Muscle of leg (tissue), 11 donors: ENCODE data around the gene IL12A. TPM values are rescaled to one million over a fixed set of nuclear protein-coding genes. Genes with fewer than 3 reads are reported as not detected.

Source experiments
- DNase-seq: peaks from one replicate; pipeline ENCODE4 v3.0.0; 2013
- H3K27ac ChIP-seq: one replicate; pipeline ENCODE4 v1.5.1; 2013; ENCODE audit warnings: mild to moderate bottlenecking, low read length, control low read depth
- H3K27me3 ChIP-seq: one replicate; pipeline ENCODE4 v1.6.1; 2013; ENCODE audit warnings: low read length; ENCODE audit not compliant: control insufficient read depth, insufficient read depth
- H3K36me3 ChIP-seq: one replicate; pipeline ENCODE4 v1.6.1; 2013; ENCODE audit warnings: low read length; ENCODE audit not compliant: control insufficient read depth, insufficient read depth
- H3K4me1 ChIP-seq: one replicate; pipeline ENCODE4 v1.6.1; 2013; ENCODE audit warnings: low read length; ENCODE audit not compliant: control insufficient read depth, insufficient read depth
- H3K4me3 ChIP-seq: one replicate; pipeline ENCODE4 v1.5.1; 2013; ENCODE audit warnings: low read length, control low read depth
- H3K9me3 ChIP-seq: replicated peaks from 2 replicates; pipeline ENCODE4 v1.6.1; 2013; ENCODE audit warnings: low read depth, low read length; ENCODE audit not compliant: control insufficient read depth
- WGBS: methylation state at CpG from one replicate; pipeline ENCODE4 v1.1.5; 2013; ENCODE audit warnings: missing lambda C conversion rate; ENCODE audit not compliant: insufficient coverage; 5-methylcytosine and 5-hydroxymethylcytosine counted together
- polyA plus RNA-seq, 8 donors: library from polyadenylated mRNA; unstranded; fragments of 120-200 nt; gene quantifications; one replicate each; pipeline versions ENCODE4 v1.2.1 to v1.2.3, GENCODE V29; 2013; ENCODE audit warnings: inconsistent platforms in 1 of 8, low replicate concordance in 1 of 8; ENCODE audit not compliant: insufficient read length in 8 of 8, insufficient read depth in 1 of 8
- total RNA-seq: library from RNA; stranded (reverse); fragments of 120-200 nt; gene quantifications from one replicate; pipeline ENCODE4 v1.2.4, GENCODE V29; 2013

Gene IL12A
- total and polyA plus RNA-seq, 9 donors, result 0.50 to 1.7 (median 0.98) TPM

GRCh38 chr3:160023476-160023875 lies 34.8 kb downstream of the IL12A start:
- H3K9me3 ChIP-seq, result peaks cover 2% of the 10 kb centered on the region
- no peak for DNase-seq
- H3K27me3 ChIP-seq, result no peaks in the 10 kb centered on the region
- no peak overlapping the region for H3K27ac ChIP-seq
- no peaks in the 10 kb centered on the region for H3K36me3 ChIP-seq
- no peak overlapping the region for H3K4me3 ChIP-seq
- WGBS, result 100% methylated on average over 1 of the region's 1 CpG
- no peaks in the 10 kb centered on the region for H3K4me1 ChIP-seq

- H3K4me1 ChIP-seq, result no peaks in the 10 kb centered on the region
- no peak overlapping the region for H3K4me3 ChIP-seq
- no peak for DNase-seq
- 54% methylated on average over 4 of the region's 6 CpGs for WGBS
- H3K9me3 ChIP-seq, result no peaks in the 10 kb centered on the region
- no peaks in the 10 kb centered on the region for H3K36me3 ChIP-seq
- no peaks in the 10 kb centered on the region for H3K27me3 ChIP-seq
- H3K27ac ChIP-seq, result no peak overlapping the region
These were observed 39.0 kb downstream of the IL12A start for GRCh38 chr3:160027541-160028195.

- peaks cover 6% of the 10 kb centered on the region for H3K4me1 ChIP-seq
- no peak overlapping the region for H3K27ac ChIP-seq
- no peaks in the 10 kb centered on the region for H3K36me3 ChIP-seq
- no CpG with 5 or more reads among the region's 1 CpG for WGBS
- H3K4me3 ChIP-seq, result no peak overlapping the region
- peaks cover 29% of the 10 kb centered on the region for H3K27me3 ChIP-seq
- DNase-seq, result no peak
- H3K9me3 ChIP-seq, result no peaks in the 10 kb centered on the region
These were observed 47.1 kb downstream of the IL12A start for GRCh38 chr3:160035757-160036156.

DNA sequence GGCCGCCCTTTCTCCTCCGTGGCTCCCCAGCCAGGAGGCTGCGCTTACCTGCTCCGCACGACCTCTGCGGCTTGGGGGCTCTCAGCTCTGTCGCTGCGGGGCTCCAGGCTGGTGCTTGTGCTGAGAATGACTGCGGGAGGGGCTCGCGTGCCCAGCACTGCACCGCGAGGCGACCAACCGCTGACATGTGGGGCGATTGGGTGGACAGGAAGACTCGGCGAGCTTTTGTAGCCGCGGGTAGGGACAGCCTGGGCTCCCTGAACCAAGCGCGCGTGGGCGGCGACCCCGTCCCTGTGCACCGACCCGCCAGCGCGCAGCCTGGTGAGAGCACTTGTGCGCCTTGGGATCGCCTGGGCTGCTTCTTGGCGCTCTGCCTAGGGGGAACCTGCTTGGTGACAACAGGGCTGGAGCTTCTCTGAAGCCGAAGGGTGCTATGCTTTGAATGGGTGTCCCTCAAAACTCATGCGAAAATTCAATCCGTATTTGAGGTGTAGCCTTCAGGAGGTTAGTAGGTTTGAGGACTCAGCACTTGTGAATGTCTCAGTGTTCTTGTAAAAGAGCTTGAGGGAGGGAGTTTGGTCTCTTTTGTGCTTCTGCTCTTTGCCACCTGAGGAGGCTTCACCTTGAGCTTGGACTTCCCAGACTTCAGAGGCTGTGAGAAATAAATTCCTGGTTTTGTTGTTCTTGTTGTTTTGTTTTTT lies 50.4 kb downstream of the IL12A start:
- H3K27me3 ChIP-seq, result peaks cover 29% of the 10 kb centered on the region

DNA sequence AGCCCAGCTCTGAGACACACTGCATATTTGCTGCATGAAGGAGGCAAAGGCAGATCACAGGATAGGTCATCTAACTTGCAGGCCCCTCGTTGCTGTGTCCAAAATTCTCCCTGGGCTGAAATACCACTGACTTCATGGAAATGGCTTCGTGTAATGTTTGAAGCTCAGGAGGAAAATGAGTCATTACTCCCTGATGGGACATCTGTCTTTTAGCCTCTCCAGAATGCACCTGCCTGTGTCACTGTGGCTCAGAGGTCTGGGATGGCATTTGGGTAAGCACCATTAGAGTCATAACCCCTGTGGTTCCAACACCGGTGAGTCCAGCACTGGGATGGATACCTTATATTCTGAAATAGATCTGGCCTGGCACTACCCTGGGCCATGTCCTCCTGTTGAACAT lies 51.5 kb downstream of the IL12A start:
- 20% methylated on average over 1 of the region's 3 CpGs for WGBS
- Histone ChIP-seq H3K27ac (no peak overlapping the region), H3K4me1 (peaks cover 6% of the 10 kb centered on the region), H3K27me3 (peaks cover 29% of the 10 kb centered on the region), H3K4me3 (no peak overlapping the region), H3K36me3 (no peaks in the 10 kb centered on the region), H3K9me3 (peaks cover 8% of the 10 kb centered on the region)
- no peak for DNase-seq

More for the DNA sequence above, 50.4 kb downstream of the IL12A start:
- DNase-seq, result peak; percentile 19
- H3K36me3 ChIP-seq, result no peaks in the 10 kb centered on the region
- peak overlapping the region; percentile 18 for H3K4me3 ChIP-seq
- 4% methylated on average over 34 of the region's 36 CpGs for WGBS
- H3K9me3 ChIP-seq, result peaks cover 8% of the 10 kb centered on the region
- peaks cover 6% of the 10 kb centered on the region for H3K4me1 ChIP-seq
- no peak overlapping the region for H3K27ac ChIP-seq

DNA sequence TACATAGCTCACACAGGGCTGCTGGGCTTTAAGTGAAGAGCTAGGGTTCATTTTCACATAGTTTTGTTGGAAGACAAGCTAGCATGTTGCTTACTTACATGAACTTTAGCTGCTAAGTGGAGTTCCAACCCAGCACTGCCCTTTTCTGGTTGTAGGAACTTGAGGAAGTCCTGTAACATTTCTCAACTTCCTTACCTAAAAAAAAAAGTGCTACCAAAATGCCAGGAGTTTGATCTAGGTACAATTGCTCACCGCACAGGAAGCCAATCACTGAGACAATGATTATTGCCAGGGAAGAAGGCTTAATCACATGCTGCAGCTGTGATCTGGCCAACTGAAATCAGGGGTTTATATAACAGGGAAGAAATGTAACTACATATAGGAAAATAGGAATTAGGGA lies 52.8 kb downstream of the IL12A start:
- DNase-seq, result no peak
- Histone ChIP-seq H3K4me1 (peaks cover 6% of the 10 kb centered on the region), H3K9me3 (peaks cover 8% of the 10 kb centered on the region), H3K4me3 (no peak overlapping the region), H3K27ac (no peak overlapping the region), H3K27me3 (peaks cover 27% of the 10 kb centered on the region), H3K36me3 (no peaks in the 10 kb centered on the region)
- 80% methylated on average over 1 of the region's 1 CpG for WGBS

DNA sequence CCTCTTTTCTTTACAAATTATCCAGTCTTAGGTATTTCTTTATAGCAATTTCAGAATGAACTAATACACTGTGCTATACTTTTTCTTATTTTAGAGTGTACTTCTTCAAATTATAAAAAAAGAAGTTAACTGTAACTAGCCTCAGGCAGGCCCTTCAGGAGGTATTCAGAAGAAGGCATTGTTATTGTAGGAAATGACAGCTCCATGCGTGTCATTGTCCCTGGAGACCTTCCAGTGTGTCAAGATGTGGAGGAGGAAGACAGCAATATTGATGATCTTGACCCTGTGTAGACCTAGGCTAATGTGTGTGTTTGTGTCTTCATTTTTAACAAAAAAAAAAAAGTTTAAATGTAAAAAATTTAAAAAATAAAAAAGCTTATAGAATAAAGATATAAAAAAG lies 55.5 kb downstream of the IL12A start:
- DNase-seq, result no peak
- Histone ChIP-seq H3K27ac (no peak overlapping the region), H3K36me3 (no peaks in the 10 kb centered on the region), H3K9me3 (peaks cover 8% of the 10 kb centered on the region), H3K27me3 (peaks cover 12% of the 10 kb centered on the region), H3K4me3 (no peak overlapping the region), H3K4me1 (peaks cover 2% of the 10 kb centered on the region)
- no CpG with 5 or more reads among the region's 1 CpG for WGBS

Other genes starting within 250 kb of the IL12A start
- 66.6 TPM for gene SCHIP1, start 149.0 kb upstream of the IL12A start, total RNA-seq
- gene SCHIP1, start 149.0 kb upstream of the IL12A start, polyA plus RNA-seq, result 10 to 100 TPM; 53.7 to 85.0 (median 72.2) TPM
- gene C3orf80, start 236.6 kb downstream of the IL12A start, total RNA-seq, result 0.13 TPM
- under 1 TPM; 0.11 to 0.65 (median 0.38) TPM for gene C3orf80, start 236.6 kb downstream of the IL12A start, polyA plus RNA-seq